SK-N-SH treated with all-trans-retinoic acid at 6 μM for 48 hours (cell line): ENCODE measurements around the gene SMAD3.

Experiments
- ARNTL ChIP-seq: fragments of 450-650 bp; formaldehyde crosslinking; IDR thresholded peaks from 2 replicates; pipeline ENCODE4 v1.5.0; 2020; ENCODE audit warnings: low read depth, mild to moderate bottlenecking, moderate library complexity, borderline replicate concordance
- BACH2 ChIP-seq: fragments of 250-450 bp; sonication (Bioruptor Pico); IDR thresholded peaks from 2 replicates; pipeline ENCODE4 v1.9.0; 2021; ENCODE audit warnings: mild to moderate bottlenecking, borderline replicate concordance
- CSDC2 ChIP-seq: fragments of 250-450 bp; sonication (Bioruptor Pico); IDR thresholded peaks from 2 replicates; pipeline ENCODE4 v1.5.0; 2020; ENCODE audit warnings: mild to moderate bottlenecking, moderate library complexity
- ESRRG ChIP-seq: fragments of 250-450 bp; sonication (Bioruptor Pico); IDR thresholded peaks from 2 replicates; pipeline ENCODE4 v1.6.1; 2021; ENCODE audit warnings: mild to moderate bottlenecking
- OSR1 ChIP-seq: fragments of 250-450 bp; sonication (Bioruptor Pico); IDR thresholded peaks from 2 replicates; pipeline ENCODE4 v1.8.0; 2022; ENCODE audit warnings: moderate library complexity, mild to moderate bottlenecking, inconsistent platforms
- RARB ChIP-seq: fragments of 250-450 bp; sonication (Bioruptor Pico); IDR thresholded peaks from 2 replicates; pipeline ENCODE4 v1.8.0; 2021; ENCODE audit warnings: mild to moderate bottlenecking, moderate library complexity
- ZC3H10 ChIP-seq: fragments of 250-450 bp; sonication (Bioruptor Pico); IDR thresholded peaks from 2 replicates; pipeline ENCODE4 v1.5.1; 2021; ENCODE audit warnings: mild to moderate bottlenecking, moderate library complexity
- ZFP3 ChIP-seq: fragments of 250-450 bp; sonication (Bioruptor Pico); IDR thresholded peaks from 2 replicates; pipeline ENCODE4 v1.5.0; 2020; ENCODE audit warnings: mild to moderate bottlenecking, moderate library complexity
- ZFP30 ChIP-seq: fragments of 450-650 bp; formaldehyde crosslinking; IDR thresholded peaks from 2 replicates; pipeline ENCODE4 v1.5.0; 2022; ENCODE audit warnings: mild to moderate bottlenecking, moderate library complexity
- ZNF565 ChIP-seq: fragments of 450-650 bp; formaldehyde crosslinking; conservative IDR thresholded peaks from 2 replicates; pipeline ENCODE4 v1.5.0; 2020; ENCODE audit warnings: low read depth, mild to moderate bottlenecking, moderate library complexity
- TF ChIP-seq, protein P1 (sequence below): fragments of 250-450 bp; sonication (Bioruptor Pico); IDR thresholded peaks from 2 replicates; pipeline ENCODE4 v1.5.1; 2020; ENCODE audit warnings: low read depth, mild to moderate bottlenecking, moderate library complexity
- TF ChIP-seq, protein P2 (sequence below): fragments of 250-450 bp; sonication (Bioruptor Pico); IDR thresholded peaks from 2 replicates; pipeline ENCODE4 v1.8.0; 2020; ENCODE audit warnings: mild to moderate bottlenecking, moderate library complexity, borderline replicate concordance
- TF ChIP-seq, protein P3 (sequence below): fragments of 250-450 bp; sonication (Bioruptor Pico); IDR thresholded peaks from 2 replicates; pipeline ENCODE4 v1.5.0; 2020; ENCODE audit warnings: mild to moderate bottlenecking, moderate library complexity

DNA sequence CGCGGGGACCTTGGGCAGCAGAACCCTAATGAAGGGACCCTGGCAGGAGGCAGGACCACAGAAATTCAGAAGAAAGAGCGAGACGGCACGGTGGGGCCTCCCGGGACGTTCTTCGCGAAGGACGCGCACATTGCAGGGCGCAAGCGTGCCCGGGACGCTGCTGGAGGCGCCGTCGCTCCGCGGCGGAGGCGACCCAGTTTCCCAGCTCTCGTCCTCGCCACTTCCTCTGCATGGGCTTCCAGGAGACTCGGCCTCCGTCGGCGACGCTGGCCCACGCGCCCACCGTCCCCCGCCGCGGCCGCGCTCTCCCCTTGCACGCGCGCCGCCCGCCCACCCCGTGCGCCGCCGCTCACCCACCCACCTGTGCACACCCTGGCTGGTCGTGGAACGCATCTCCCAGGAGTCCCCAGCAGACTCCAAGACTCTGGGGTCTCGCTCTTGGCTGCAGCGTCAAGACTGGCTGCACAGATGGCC lies 31.8 kb upstream of the SMAD3 start:
- TF ChIP-seq ARNTL (CRISPR knock-in tag) (no peak), ZFP3 (no peak), CSDC2 (CRISPR knock-in tag) (no peak), RARB (CRISPR knock-in tag) (no peak), ESRRG (no peak), ZC3H10 (no peak), ZNF565 (CRISPR knock-in tag) (no peak), OSR1 (CRISPR knock-in tag) (no peak), ZFP30 (no peak), BACH2 (CRISPR knock-in tag) (no peak)
- TF ChIP-seq, protein P1, sequence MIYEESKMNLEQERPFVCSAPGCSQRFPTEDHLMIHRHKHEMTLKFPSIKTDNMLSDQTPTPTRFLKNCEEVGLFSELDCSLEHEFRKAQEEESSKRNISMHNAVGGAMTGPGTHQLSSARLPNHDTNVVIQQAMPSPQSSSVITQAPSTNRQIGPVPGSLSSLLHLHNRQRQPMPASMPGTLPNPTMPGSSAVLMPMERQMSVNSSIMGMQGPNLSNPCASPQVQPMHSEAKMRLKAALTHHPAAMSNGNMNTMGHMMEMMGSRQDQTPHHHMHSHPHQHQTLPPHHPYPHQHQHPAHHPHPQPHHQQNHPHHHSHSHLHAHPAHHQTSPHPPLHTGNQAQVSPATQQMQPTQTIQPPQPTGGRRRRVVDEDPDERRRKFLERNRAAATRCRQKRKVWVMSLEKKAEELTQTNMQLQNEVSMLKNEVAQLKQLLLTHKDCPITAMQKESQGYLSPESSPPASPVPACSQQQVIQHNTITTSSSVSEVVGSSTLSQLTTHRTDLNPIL (CRISPR knock-in tag) = no peak
- TF ChIP-seq, protein P2, sequence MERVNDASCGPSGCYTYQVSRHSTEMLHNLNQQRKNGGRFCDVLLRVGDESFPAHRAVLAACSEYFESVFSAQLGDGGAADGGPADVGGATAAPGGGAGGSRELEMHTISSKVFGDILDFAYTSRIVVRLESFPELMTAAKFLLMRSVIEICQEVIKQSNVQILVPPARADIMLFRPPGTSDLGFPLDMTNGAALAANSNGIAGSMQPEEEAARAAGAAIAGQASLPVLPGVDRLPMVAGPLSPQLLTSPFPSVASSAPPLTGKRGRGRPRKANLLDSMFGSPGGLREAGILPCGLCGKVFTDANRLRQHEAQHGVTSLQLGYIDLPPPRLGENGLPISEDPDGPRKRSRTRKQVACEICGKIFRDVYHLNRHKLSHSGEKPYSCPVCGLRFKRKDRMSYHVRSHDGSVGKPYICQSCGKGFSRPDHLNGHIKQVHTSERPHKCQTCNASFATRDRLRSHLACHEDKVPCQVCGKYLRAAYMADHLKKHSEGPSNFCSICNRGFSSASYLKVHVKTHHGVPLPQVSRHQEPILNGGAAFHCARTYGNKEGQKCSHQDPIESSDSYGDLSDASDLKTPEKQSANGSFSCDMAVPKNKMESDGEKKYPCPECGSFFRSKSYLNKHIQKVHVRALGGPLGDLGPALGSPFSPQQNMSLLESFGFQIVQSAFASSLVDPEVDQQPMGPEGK (CRISPR knock-in tag) = no peak
- TF ChIP-seq, protein P3, sequence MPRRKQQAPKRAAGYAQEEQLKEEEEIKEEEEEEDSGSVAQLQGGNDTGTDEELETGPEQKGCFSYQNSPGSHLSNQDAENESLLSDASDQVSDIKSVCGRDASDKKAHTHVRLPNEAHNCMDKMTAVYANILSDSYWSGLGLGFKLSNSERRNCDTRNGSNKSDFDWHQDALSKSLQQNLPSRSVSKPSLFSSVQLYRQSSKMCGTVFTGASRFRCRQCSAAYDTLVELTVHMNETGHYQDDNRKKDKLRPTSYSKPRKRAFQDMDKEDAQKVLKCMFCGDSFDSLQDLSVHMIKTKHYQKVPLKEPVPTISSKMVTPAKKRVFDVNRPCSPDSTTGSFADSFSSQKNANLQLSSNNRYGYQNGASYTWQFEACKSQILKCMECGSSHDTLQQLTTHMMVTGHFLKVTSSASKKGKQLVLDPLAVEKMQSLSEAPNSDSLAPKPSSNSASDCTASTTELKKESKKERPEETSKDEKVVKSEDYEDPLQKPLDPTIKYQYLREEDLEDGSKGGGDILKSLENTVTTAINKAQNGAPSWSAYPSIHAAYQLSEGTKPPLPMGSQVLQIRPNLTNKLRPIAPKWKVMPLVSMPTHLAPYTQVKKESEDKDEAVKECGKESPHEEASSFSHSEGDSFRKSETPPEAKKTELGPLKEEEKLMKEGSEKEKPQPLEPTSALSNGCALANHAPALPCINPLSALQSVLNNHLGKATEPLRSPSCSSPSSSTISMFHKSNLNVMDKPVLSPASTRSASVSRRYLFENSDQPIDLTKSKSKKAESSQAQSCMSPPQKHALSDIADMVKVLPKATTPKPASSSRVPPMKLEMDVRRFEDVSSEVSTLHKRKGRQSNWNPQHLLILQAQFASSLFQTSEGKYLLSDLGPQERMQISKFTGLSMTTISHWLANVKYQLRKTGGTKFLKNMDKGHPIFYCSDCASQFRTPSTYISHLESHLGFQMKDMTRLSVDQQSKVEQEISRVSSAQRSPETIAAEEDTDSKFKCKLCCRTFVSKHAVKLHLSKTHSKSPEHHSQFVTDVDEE (CRISPR knock-in tag) = no peak
